ENCODE results near the gene SYF2.

Gene SYF2

DNA sequence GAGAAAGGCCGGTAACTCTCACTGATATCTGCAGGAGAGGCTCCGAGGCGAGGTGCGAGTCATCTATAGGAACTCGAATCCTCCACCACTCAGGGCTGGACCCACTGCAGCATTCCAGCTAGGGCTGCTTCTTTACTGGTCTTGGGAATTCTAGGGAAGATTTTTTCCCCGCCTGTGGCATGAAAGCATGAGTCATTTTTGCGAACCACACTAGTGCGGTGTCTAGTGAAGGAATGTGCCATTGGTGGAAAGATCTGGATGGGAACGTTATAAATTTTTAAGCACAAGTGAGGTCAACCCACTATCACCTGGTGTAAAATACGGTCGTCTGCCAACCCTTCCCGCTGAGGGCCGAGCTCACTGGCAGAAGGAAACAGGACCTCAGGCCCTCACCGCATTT, 49.7 kb downstream of the SYF2 start:
- DNase-seq = no peak

DNA sequence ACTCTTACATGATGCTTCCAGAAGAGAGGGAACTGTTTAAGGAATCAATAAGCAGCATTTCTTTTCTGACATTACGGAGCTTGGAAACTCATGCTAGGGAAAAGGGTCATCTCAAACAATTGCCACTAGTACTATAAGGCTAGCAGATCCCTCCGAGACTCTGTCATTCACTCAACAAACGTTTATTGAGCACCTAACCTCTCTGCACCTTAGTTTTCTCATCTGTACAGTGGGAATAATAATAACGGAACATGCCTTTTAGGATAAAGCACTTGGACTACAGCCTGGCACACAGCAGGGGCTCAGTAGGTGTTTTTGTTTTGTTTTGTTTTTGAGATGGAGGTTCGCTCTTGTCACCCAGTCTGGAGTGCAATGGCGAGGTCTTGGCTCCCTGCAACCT, 51.3 kb downstream of the SYF2 start:
- no peak for DNase-seq

DNA sequence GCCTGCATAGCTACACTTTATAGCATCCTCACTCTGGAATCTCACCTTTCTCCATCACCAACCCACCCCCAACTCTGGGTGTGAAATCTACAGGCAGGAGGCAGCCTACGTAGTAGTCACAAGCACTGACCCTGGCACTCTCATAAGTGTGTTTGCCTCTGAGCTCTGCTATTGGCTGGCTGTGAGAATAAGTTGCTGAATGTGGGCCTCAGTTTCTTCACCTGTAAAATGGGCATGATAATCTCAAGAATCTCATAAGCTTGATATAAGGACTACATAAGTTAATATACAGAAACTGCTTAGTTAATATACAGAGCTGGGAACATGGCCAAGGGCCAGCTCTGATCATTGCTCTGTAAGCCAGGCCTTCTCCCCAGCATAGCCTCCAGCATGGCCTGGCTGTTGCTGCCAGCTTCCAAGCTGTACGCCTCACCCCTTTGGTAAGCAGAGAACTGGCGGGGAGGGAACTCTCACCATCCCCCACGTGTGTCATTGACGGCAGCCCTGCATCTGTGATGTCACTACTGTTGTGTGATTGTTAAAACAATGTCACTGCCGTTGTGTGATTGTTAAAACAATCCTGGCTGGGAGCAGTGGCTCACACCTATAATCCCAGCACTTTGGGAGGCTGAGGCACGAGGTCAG, 53.3 kb downstream of the SYF2 start:
- DNase-seq = no peak

DNA sequence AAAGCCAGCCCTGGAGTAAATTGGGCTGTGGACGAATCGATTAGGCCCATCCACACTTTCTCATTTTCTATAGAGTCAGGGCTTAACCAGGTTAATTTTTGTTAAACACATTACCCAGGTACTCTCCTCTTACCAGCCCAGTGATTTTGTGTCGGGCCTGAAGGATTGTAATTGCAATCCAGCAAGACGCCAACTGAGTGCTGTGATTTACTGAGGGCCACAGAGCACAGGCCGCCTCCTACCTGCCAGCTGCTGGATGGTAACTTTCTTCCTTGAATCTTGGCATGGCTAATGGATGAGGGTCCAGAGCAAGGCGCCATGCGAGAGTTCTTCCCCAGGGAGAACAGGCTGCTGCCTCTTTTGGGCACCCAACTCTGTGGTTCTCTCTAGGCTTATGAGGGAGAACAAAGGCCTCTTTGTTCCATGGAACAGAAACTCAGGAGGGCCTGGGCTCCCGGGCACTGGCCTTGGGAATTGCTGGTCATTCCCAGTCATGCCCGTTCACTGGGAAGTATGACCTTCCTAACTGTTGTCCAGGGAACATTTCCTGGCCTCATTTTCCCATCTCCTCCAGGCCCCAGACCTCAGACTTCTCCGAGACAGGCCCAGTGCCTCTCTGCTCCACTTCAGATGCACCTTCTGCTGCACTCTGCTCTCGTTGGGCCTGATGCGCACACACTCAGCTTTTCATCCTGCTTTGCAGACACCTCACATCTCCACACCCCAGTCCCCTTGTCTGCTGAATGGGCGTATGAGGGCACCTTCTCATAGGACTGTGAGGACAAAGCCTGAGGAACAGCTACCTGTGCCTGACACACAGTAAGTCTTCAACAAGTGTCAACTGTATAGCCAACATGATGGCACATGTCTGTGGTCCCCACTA, 57.3 kb downstream of the SYF2 start:
- DNase-seq = no peak

DNA sequence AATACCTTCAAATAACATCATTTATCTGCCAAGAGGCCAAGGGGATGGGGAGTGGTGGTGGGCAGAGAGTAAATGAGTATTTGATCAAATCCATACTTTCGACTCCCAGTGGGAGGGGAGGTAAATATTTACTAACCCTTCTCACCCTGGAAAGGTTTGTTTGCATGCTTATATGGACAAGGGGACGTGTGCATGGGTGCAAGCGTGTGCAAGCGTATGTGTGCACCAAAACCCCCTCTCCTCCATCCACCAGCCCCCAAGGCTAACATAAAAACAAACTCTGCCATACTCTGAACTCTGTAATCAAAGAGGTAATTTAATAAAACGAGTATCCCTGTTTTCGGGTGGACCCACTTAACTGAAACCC, 58.0 kb downstream of the SYF2 start:
- no peak for DNase-seq

DNA sequence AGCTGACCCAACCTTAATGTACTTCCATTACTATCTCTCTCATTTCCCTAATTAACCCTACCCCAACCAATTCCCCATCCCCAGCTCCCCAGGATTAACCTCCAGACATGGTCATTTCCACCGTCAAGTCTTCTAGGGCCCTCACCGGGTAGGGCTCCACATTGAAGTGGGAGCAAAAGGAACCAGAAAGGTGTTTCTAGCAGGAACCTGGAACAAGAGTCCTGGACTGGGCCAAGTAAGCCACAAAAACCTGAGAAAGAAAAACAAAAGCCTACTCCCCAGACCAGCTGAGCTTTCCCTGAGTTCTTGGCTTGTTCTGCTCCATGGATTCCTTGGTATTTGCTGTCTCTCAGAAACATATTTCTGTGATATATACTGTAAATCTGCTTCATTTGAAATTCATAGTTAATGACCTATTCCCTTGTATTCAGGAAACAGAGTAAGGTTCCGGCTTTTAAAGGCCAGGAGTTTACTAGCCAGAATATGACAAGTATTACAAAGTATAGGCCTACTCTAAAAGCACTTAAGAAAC, 58.4 kb downstream of the SYF2 start:
- DNase-seq = no peak
